T-helper 2 cell treated with Interferon-gamma antibody and Interleukin-4, amounts not matched to agents 5 μg/mL and 100 μg/mL, for 36 hours (primary cell): ENCODE results near the gene TSEN54.
A peak's percentile ranks its signal among the peaks of the same experiment; 100 is the strongest.
"Not testable (repeated sequence)": the region's sequence is repeated elsewhere in the genome, so short reads cannot be mapped to it uniquely, and the experiment has no call there.

Source experiments
- DNase-seq: peaks from one replicate; pipeline ENCODE4 v3.0.0; 2021; ENCODE audit warnings: low spot score
- H3K27ac Mint-ChIP-seq: one replicate; pipeline ENCODE4 v1.8.0; 2021; ENCODE audit warnings: mild to moderate bottlenecking, mixed read lengths
- H3K27me3 Mint-ChIP-seq: one replicate; pipeline ENCODE4 v1.8.0; 2021; ENCODE audit warnings: low read depth, mixed read lengths
- H3K36me3 Mint-ChIP-seq: one replicate; pipeline ENCODE4 v1.8.0; 2021; ENCODE audit warnings: low read depth, mixed read lengths
- H3K4me1 Mint-ChIP-seq: one replicate; pipeline ENCODE4 v1.8.0; 2021; ENCODE audit warnings: low read depth, mixed read lengths
- H3K4me3 Mint-ChIP-seq: one replicate; pipeline ENCODE4 v1.8.0; 2022; ENCODE audit warnings: mild to moderate bottlenecking, moderate library complexity, mixed read lengths
- H3K9me3 Mint-ChIP-seq: one replicate; pipeline ENCODE4 v1.8.0; 2021; ENCODE audit warnings: mixed read lengths

TSEN54 gene

DNA sequence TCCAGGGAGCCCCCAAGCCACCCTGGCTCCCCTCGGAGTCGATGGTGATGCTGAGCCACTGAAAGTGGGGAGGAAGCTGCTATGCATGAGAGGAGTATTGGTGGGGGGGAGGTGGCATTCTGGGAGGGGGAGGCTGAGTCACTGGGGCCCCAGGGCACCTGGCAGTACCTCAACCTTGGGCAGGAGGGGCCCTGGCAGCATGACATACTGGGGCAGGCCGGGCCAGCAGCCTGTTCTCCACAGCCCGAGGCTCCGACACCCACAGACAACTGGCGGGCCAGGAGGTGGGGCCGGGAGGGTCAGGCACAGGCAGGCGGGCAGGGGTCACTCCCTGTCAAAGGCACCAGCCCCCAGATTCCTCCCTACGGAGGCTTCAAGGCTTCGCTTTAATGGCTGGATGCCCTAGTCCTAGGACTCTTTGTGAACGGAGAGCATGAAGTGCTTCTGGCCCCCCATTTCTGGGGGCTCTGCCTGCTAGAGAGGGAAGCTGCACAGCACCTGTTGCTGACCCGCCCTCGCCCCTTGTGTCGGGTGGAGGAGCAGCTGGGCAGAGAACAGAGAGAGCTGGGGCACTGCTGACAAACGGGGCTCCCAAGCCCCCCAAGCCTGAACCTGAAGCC, 1.9 kb upstream of the TSEN54 start:
- no peak overlapping the region for H3K27ac Mint-ChIP-seq
- H3K4me1 Mint-ChIP-seq = peaks cover 18% of the 10 kb centered on the region
- peaks cover 11% of the 10 kb centered on the region for H3K27me3 Mint-ChIP-seq
- no peak for DNase-seq
- no peaks in the 10 kb centered on the region for H3K9me3 Mint-ChIP-seq
- H3K36me3 Mint-ChIP-seq = peaks cover 10% of the 10 kb centered on the region
- H3K4me3 Mint-ChIP-seq = peak overlapping the region; percentile 32

DNA sequence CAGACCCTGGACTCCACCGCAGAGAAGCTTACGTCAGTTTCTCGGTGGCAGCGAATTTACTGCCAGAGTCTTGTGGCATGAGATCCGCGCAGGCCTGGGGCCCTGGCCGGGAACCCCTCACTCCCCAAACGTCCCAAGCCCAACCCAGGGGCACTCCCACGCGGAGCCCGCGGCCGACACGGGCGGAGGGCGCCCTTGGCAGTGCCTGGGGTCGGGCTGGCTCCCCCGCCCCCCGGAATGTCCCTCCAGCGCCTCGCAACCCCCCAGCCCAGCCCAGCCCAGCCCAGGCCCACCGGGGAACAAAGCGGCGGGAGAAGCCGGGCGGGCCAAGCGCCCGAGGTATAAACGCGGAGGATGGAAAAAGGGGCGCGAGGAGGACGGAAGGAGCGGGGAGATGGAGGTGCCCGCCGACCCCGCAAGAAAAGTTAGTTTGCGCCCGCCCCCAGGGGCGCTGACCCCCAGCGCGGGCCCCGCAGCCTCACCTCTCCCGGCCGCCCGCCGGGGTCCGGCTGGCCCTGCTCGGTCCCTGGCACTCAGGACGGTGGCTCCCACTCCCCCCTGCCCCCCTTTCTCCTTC, 1.3 kb upstream of the TSEN54 start:
- Mint-ChIP-seq H3K4me3 (no peak overlapping the region), H3K36me3 (peaks cover 14% of the 10 kb centered on the region), H3K4me1 (peaks cover 22% of the 10 kb centered on the region), H3K27ac (no peak overlapping the region), H3K27me3 (peaks cover 8% of the 10 kb centered on the region), H3K9me3 (no peaks in the 10 kb centered on the region)
- DNase-seq = no peak

DNA sequence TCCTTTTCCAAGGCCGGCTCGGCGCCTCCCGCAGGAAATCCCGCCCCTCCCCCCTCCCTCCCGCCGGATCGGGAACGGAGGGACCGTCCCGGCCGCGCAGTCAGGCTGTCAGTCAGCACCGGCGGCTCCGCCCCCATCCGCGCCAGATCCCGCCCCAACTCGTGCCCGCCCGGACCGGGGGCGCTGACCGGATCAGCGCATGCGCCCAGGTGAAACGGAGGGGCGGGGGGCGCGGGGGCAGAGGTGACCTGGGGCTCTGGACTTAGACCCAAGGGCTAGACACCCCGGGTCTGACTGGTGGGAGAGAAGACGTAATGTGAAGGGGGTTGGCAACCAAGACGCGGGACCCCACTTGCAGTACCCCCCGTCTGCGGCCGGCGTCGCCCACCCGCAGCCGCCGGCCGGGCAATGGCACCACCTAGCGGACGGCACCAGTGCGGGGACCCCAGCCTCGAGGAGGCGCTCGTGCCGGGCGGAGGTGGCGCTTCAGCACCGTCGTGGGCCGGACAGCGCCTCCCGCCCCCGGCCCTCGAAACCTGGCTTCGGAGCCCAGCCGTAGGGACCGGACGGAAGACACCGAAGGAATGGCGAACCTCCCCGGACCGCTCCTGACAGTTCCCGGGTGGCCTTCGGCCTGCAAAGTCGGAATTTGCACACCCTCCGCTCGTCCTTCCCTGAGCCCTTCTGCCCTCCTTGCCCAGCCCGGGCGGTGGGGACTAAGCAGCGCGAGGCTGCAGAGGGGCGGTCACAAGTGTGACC, 653 bp upstream of the TSEN54 start, which contains the start of gene CASKIN2:
Gene CASKIN2, minus strand, starts transcription at position 42 of the 759 bp plus-strand sequence. CDS start 1,733 bp downstream, outside the sequence.
- DNase-seq = peak; percentile 78
- Mint-ChIP-seq H3K27me3 (peaks cover 8% of the 10 kb centered on the region), H3K36me3 (peaks cover 15% of the 10 kb centered on the region), H3K27ac (no peak within 1 kb of the TSS), H3K4me1 (peaks cover 22% of the 10 kb centered on the region), H3K4me3 (peak within 1 kb of the TSS; percentile 80), H3K9me3 (no peaks in the 10 kb centered on the region)

DNA sequence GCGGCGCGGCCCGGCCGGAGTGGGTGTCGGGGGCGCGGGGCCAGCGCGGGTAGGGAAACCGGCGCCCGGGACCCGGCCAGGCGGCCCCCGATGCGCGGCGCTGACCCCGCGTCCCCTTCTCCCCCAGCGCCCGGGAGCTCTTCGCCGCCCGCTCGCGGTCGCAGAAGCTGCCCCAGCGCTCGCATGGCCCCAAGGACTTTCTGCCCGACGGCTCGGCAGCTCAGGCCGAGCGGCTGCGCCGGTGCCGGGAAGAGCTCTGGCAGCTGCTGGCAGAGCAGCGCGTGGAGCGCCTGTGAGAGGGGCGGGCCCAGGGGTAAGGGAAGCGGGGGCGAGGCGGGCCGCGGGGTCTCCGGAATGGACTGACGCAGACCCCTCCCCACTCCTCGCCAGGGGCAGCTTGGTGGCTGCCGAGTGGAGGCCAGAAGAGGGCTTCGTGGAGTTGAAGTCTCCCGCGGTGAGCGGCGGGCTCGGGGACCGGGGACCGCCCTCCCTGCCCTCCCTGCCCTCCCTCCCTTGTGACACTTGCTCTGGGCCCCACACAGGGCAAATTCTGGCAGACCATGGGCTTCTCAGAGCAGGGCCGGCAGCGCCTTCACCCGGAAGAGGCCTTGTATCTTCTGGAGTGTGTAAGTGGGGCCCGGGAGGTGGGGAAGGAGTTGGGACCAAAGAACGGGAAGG, 430 bp downstream of the TSEN54 start:
- peak overlapping the region; percentile 73 for H3K4me3 Mint-ChIP-seq
- H3K4me1 Mint-ChIP-seq = peaks cover 22% of the 10 kb centered on the region
- no peaks in the 10 kb centered on the region for H3K9me3 Mint-ChIP-seq
- peaks cover 19% of the 10 kb centered on the region for H3K36me3 Mint-ChIP-seq
- H3K27ac Mint-ChIP-seq = peak overlapping the region; percentile 83
- peaks cover 8% of the 10 kb centered on the region for H3K27me3 Mint-ChIP-seq
- peak; percentile 49 for DNase-seq

DNA sequence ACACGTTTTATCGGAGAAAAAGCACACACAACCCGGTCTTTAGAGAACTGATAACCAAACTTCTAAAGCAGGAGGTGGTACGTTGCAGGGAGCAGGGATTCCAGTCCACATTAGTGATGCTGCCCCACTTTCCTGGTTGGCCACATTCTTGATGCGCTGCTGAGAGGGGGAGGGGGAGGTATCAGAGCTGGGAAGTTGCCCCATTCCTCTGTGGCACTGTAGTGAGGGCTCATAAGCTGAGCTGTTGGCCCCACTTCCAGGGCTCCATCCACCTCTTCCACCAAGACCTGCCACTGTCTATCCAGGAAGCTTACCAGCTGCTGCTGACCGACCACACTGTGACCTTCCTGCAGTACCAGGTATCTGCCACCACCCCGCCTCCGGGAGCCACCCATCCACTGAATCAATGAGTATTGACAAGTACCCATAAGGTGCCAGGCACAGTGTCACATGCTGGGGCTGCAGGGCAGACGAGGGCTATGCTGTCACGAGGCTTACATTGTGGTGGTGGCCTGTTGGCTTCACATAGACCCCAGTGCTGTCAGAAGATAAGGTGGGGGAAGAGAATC, 1.1 kb downstream of the TSEN54 start:
- Mint-ChIP-seq H3K27ac (peak overlapping the region; percentile 83), H3K36me3 (peaks cover 22% of the 10 kb centered on the region)
- no peak for DNase-seq

DNA sequence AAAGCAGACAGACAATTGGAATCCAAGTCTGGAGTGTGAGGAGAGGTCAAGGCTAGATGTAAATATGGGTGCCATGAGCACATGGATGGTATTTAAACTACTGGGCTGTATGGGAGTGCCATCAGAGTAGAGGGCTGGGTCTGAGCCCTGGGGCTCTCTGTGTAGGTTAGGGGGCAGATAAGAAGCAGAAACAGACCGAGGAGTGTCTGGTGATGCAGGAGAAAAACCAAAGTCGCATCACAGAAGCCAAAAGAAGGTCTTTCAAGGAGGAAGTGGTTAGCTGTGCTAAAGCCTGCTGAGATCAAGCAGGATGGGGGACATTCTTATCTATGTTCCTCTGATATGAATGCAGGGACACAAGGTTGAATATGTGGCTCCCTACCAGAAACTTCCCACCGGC, 1.9 kb downstream of the TSEN54 start:
- peaks cover 26% of the 10 kb centered on the region for H3K36me3 Mint-ChIP-seq
- peaks cover 8% of the 10 kb centered on the region for H3K27me3 Mint-ChIP-seq
- DNase-seq = peak; percentile 60
- H3K4me3 Mint-ChIP-seq = peak overlapping the region; percentile 73
- H3K9me3 Mint-ChIP-seq = no peaks in the 10 kb centered on the region
- peak overlapping the region; percentile 83 for H3K27ac Mint-ChIP-seq
- peaks cover 22% of the 10 kb centered on the region for H3K4me1 Mint-ChIP-seq

More for the DNA sequence above, 1.1 kb downstream of the TSEN54 start:
- Mint-ChIP-seq H3K27me3 (peaks cover 8% of the 10 kb centered on the region), H3K4me3 (peak overlapping the region; percentile 73), H3K4me1 (peaks cover 22% of the 10 kb centered on the region), H3K9me3 (no peaks in the 10 kb centered on the region)

DNA sequence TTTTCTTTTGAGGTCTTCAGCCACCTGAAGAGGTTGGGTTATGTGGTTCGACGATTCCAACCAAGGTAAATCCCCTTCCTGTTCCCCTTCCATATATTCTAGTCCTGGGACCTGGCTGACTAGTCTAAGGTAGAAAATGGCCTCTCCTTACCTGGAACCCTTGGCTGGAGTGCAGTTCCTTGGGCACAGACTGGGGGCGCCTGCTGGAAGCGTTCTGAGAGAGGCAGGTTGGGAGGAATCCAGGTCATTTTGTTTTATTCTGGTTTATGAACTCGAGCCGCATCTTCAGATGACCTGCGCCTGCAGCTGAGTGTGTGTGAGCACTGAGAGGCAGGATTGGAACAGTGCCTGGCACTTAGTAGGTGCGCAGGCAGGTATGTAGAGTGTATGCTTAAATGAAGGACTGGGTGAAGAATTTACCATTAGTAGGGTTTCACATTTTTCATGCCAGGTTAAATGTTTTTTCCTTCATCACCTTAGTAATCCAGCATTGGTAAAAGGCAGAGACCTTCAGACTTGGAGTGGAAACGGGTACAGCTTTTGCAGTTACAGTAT, 2.7 kb downstream of the TSEN54 start:
- H3K9me3 Mint-ChIP-seq = no peaks in the 10 kb centered on the region
- H3K27me3 Mint-ChIP-seq = peaks cover 2% of the 10 kb centered on the region
- H3K36me3 Mint-ChIP-seq = peaks cover 28% of the 10 kb centered on the region
- DNase-seq = no peak
- no peak overlapping the region for H3K27ac Mint-ChIP-seq
- H3K4me3 Mint-ChIP-seq = peak overlapping the region; percentile 73
- H3K4me1 Mint-ChIP-seq = peaks cover 22% of the 10 kb centered on the region

DNA sequence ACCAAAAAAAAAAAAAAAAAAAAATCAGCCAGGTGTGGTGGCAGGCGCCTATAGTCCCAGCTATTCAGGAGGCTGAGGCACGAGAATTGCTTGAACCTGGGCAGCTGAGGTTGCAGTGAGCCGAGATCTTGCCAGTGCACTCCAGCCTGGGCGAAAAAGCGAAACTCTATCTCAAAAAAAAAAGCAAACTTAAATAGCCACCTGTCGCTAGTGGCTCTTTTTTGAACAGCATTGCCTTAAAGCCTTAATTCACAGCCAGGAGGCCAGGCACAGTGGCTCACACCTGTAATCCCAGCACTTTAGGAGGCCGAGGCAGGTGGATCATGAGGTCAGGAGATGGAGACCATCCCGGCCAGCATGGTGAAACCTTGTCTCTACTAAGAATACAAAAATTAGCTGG, 4.1 kb downstream of the TSEN54 start:
- H3K4me3 Mint-ChIP-seq, H3K27ac Mint-ChIP-seq, H3K27me3 Mint-ChIP-seq, DNase-seq, H3K9me3 Mint-ChIP-seq: not testable (repeated sequence)
- H3K4me1 Mint-ChIP-seq = peaks cover 22% of the 10 kb centered on the region
- H3K36me3 Mint-ChIP-seq = peaks cover 28% of the 10 kb centered on the region

DNA sequence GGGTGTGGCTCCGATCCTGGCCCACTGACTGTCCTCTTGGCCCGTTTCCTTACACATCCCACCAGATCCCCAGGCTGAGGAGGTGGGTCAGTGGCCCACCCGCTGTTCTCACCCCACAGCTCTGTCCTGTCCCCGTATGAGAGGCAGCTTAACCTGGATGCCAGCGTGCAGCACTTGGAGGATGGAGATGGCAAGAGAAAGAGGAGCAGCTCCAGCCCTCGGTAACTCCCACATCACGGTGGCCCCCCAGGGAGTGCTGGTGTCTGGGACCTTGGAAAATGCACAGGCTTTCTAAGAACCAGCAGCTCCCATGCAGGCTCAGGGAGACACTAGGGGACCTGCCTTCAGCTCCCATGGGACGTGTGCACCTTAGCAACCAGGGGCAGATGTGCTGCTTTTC, 5.0 kb downstream of the TSEN54 start:
- Mint-ChIP-seq H3K27ac (no peak overlapping the region), H3K27me3 (peaks cover 2% of the 10 kb centered on the region), H3K4me3 (no peak overlapping the region), H3K4me1 (peaks cover 23% of the 10 kb centered on the region), H3K9me3 (no peaks in the 10 kb centered on the region), H3K36me3 (peaks cover 29% of the 10 kb centered on the region)
- no peak for DNase-seq

DNA sequence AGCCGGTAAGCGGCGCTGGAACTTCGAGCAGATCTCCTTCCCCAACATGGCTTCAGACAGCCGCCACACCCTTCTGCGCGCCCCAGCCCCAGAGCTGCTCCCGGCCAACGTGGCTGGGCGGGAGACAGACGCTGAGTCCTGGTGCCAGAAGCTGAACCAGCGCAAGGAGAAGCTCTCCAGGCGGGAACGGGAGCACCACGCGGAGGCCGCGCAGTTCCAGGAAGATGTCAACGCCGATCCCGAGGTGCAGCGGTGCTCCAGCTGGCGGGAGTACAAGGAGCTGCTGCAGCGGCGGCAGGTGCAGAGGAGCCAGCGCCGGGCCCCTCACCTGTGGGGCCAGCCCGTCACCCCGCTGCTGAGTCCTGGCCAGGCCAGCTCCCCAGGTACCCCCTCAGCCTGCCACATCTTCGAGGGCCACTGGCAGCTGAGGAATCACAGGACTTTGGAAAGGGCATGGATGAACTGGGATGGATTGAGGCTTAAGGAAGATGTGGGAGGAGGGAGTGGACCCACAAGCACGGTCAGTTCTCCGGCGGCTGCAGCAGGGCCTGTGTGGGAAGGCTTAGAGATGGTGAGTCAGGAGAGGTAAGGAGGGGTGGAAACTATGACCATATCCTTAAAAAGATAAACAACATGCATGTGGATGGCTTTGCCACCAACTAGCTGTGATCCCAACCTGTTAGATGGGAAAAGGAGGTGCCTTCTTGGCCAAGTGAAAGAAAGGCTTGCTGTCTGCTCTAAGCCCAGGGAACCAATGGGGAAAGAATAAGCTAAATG, 5.8 kb downstream of the TSEN54 start:
- Mint-ChIP-seq H3K27me3 (peaks cover 10% of the 10 kb centered on the region), H3K4me3 (no peak overlapping the region), H3K4me1 (peaks cover 26% of the 10 kb centered on the region), H3K36me3 (peaks cover 30% of the 10 kb centered on the region), H3K9me3 (no peaks in the 10 kb centered on the region), H3K27ac (no peak overlapping the region)
- DNase-seq = no peak

DNA sequence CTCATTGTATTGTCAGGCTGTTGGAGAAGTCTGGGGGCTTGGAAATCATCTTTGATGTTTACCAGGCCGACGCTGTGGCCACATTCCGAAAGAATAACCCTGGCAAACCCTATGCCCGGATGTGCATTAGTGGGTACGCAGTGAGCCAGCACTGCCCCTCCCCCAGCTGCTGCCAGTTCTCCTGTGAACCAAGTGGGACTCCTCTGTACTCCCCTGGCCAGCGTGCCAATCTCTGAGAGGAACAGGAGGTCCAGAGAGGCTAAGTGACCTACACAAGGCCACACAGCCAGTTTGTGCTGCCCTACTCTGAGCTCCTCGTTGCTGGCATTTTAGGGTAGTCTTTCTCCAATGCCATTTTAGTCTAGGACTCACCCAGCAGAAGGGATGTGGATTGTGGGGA, 7.3 kb downstream of the TSEN54 start:
- peaks cover 23% of the 10 kb centered on the region for H3K36me3 Mint-ChIP-seq
- H3K4me3 Mint-ChIP-seq = no peak overlapping the region
- no peak overlapping the region for H3K27ac Mint-ChIP-seq
- H3K9me3 Mint-ChIP-seq = no peaks in the 10 kb centered on the region
- peaks cover 12% of the 10 kb centered on the region for H3K27me3 Mint-ChIP-seq
- peaks cover 12% of the 10 kb centered on the region for H3K4me1 Mint-ChIP-seq
- no peak for DNase-seq

DNA sequence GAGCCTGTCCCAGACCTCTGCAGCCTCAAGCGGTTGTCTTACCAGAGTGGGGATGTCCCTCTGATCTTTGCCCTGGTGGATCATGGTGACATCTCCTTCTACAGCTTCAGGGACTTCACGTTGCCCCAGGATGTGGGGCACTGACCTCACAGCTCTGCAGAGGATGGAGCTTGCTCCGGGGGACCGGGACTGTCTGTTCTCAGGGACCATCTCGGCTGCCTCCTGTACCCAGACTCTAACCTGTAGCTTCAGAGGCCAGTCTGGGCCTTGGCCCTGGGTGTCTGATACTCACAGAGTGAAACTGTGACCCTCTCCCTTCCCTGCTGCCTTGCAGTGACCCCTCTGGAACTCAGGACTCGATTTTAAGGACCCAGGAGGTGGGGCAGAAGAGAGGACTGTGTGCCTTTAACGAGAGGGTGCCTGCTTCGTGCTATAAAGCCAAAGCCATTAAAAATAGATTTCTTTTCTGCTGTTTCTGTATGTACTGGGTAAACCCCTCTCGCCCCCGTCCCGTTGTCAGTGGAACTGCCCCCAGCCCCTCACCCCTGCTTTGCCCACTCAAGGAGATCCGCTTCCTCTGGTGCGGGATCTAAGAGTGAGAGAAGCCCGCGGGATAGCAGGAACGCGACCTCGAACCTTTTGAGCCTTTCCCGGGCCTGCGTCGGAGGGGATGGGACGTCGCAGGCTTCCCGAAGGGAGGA, 8.1 kb downstream of the TSEN54 start:
- peaks cover 19% of the 10 kb centered on the region for H3K36me3 Mint-ChIP-seq
- no peak overlapping the region for H3K27ac Mint-ChIP-seq
- no peaks in the 10 kb centered on the region for H3K9me3 Mint-ChIP-seq
- DNase-seq = no peak
- peak overlapping the region; percentile 15 for H3K4me3 Mint-ChIP-seq
- H3K4me1 Mint-ChIP-seq = peaks cover 9% of the 10 kb centered on the region
- peaks cover 12% of the 10 kb centered on the region for H3K27me3 Mint-ChIP-seq
